IPS-20b (cell line): ENCODE measurements around the gene NUP210.

ENCODE experiments used
- H3K27ac ChIP-seq: one replicate; pipeline ENCODE4 v1.5.1; 2013; ENCODE audit warnings: low read length
- H3K27me3 ChIP-seq: 2 replicates; pipeline ENCODE4 v1.6.1; 2013; ENCODE audit warnings: mild to moderate bottlenecking, low read length, inconsistent platforms; ENCODE audit not compliant: insufficient read depth
- H3K36me3 ChIP-seq: 2 replicates; pipeline ENCODE4 v1.6.1; 2013; ENCODE audit warnings: low read depth, mild to moderate bottlenecking, inconsistent platforms, low read length, moderate library complexity; ENCODE audit not compliant: insufficient read depth
- H3K4me1 ChIP-seq: 2 replicates; pipeline ENCODE4 v1.6.1; 2013; ENCODE audit warnings: mild to moderate bottlenecking, control low read depth, inconsistent platforms, low read length, moderate library complexity; ENCODE audit not compliant: insufficient read depth
- H3K4me3 ChIP-seq: 2 replicates; pipeline ENCODE4 v1.5.1; 2013; ENCODE audit warnings: mild to moderate bottlenecking, low read length, inconsistent platforms
- H3K9ac ChIP-seq: 2 replicates; pipeline ENCODE4 v1.6.1; 2013; ENCODE audit warnings: low read depth, mild to moderate bottlenecking, inconsistent platforms, low read length, moderate library complexity
- H3K9me3 ChIP-seq: 2 replicates; pipeline ENCODE4 v1.6.1; 2013; ENCODE audit warnings: mild to moderate bottlenecking, low read depth, low read length, inconsistent platforms; ENCODE audit not compliant: insufficient read depth

Gene NUP210

GRCh38 chr3:13353506-13353905 is 66.6 kb downstream of the NUP210 start:
- Histone ChIP-seq H3K4me1 (peaks cover 16% of the 10 kb centered on the region; the same call in 1 of the 2 replicates), H3K36me3 (peaks cover 80% of the 10 kb centered on the region), H3K9ac (no peak overlapping the region), H3K9me3 (no peaks in the 10 kb centered on the region), H3K4me3 (no peak overlapping the region), H3K27ac (no peak overlapping the region), H3K27me3 (no peaks in the 10 kb centered on the region)

GRCh38 chr3:13352621-13353131 is 67.4 kb downstream of the NUP210 start:
- Histone ChIP-seq H3K36me3 (peaks cover 71% of the 10 kb centered on the region), H3K4me3 (no peak overlapping the region), H3K4me1 (peaks cover 24% of the 10 kb centered on the region; the same call in 1 of the 2 replicates), H3K9me3 (no peaks in the 10 kb centered on the region), H3K27me3 (no peaks in the 10 kb centered on the region), H3K27ac (no peak overlapping the region), H3K9ac (no peak overlapping the region)

DNA sequence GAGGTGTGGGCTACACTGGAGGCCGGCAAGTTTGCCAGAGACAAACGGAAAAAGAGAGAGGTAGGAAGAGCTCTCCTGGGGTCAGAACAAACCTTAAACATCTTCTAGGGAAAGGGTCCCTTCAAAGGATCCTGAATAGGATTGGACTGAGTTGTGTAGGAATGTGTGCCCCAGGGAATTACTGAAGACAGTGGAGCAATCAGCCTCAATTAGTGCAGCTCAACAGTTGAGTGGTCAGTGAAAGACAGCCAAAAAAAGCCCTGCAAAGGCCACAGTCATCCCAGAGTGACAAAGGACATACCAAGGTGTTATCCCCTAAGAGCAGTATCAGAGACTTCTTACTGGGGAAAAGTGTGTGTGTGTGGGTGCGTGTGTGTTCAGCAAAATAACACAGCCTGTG is 70.3 kb downstream of the NUP210 start:
- peaks cover 46% of the 10 kb centered on the region for H3K36me3 ChIP-seq
- no peaks in the 10 kb centered on the region for H3K27me3 ChIP-seq
- H3K9me3 ChIP-seq: no peaks in the 10 kb centered on the region
- peak overlapping the region; percentile 73; the same call in 1 of the 2 replicates for H3K9ac ChIP-seq
- peak overlapping the region; percentile 9 for H3K27ac ChIP-seq
- H3K4me3 ChIP-seq: no peak overlapping the region
- H3K4me1 ChIP-seq: peaks cover 42% of the 10 kb centered on the region

DNA sequence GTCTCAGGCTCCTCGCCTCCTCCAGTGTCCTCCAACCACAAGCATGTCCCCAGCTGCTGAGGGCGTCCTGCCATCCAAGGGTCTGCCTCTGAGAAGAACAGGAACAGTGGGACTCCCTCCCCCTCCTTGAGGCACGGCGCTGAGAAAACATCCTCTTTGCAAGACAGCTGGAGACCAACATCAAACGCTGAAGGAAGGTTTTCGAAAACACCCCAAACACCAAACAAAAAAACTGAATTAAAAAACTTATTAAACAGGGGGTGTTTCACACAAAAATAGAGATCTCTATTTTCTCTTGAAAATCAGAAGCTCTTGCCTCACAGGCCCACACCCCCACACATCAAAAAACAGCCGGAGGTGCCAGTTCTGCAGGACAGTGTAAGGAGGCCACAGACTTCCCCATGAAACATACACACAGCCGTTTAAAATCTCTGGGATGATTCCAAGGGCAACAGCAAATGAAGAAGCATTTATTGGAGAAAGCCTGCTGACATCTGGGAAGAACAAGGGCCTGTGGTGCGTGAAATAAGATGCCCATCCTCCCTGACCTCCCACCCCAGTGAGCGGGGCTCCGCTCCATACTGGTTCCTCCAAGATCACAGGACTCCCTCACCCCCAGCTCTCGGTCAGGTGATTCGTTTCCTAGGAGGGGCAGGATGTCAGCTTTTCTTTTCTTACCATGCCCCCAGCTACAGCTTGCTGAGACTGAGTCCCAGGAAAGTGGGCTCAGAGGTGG is 71.3 kb downstream of the NUP210 start:
- Histone ChIP-seq H3K4me3 (peak overlapping the region; percentile 36), H3K36me3 (peaks cover 38% of the 10 kb centered on the region), H3K27me3 (no peaks in the 10 kb centered on the region), H3K27ac (peak overlapping the region; percentile 52), H3K9ac (peak overlapping the region; percentile 73; the same call in 1 of the 2 replicates), H3K9me3 (no peaks in the 10 kb centered on the region), H3K4me1 (peaks cover 42% of the 10 kb centered on the region)

DNA sequence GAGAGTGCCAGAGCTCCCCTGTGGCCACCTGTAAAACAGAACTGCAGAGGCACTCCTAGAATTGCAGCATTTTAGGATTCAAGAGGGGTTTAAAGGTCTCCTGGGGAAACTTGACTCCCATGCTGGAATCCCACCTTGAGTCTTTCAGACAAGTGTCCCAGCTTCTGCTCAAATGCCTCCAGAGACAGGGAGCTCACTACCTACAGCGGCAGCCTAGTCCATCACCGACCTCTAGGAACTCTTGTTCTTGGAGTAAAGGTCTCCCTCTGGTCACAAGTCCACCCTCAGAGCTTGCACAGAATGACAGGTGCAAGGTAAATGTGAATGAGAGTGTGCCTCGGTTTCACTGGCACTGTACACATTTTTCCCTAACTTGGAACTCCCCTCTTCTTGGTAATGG is 72.0 kb downstream of the NUP210 start:
- Histone ChIP-seq H3K4me3 (peak overlapping the region; percentile 36), H3K4me1 (peaks cover 42% of the 10 kb centered on the region), H3K27ac (peak overlapping the region; percentile 52), H3K36me3 (peaks cover 30% of the 10 kb centered on the region), H3K9me3 (no peaks in the 10 kb centered on the region), H3K27me3 (no peaks in the 10 kb centered on the region), H3K9ac (peak overlapping the region; percentile 73; the same call in 1 of the 2 replicates)

DNA sequence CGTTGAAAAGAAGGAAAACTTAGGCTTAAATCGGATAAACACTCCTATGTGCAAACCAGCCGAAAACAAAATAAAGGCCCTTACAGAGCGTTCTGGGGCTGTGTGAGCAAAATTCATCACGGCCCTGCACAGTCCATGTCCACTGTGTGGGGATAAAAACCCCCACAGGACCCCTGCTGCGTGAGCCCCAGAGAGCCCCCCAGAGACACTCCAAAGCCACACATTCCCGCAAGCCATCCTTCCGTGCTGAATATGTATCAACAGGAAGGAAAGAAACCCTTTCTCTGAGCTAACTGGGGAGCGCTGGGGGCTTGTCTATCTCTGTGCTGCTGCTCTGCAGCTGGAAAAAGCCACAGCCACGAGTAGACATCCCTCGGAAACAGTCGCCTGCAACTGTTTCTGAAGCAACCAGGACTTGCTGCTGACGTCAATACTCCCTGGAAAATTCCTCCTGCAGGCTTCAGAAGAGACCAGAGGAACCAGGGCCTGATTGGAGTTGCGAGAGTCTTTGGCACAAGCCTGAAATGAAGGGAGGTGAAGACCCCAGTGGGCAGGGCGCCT is 72.7 kb downstream of the NUP210 start:
- no peaks in the 10 kb centered on the region for H3K27me3 ChIP-seq
- peaks cover 42% of the 10 kb centered on the region for H3K4me1 ChIP-seq
- peaks cover 29% of the 10 kb centered on the region for H3K36me3 ChIP-seq
- H3K27ac ChIP-seq: peak overlapping the region; percentile 52
- peak overlapping the region; percentile 36; the same call in 1 of the 2 replicates for H3K4me3 ChIP-seq
- no peaks in the 10 kb centered on the region for H3K9me3 ChIP-seq
- peak overlapping the region; percentile 73; the same call in 1 of the 2 replicates for H3K9ac ChIP-seq

- no peaks in the 10 kb centered on the region for H3K27me3 ChIP-seq
- H3K9me3 ChIP-seq: no peaks in the 10 kb centered on the region
- peaks cover 42% of the 10 kb centered on the region for H3K4me1 ChIP-seq
- H3K4me3 ChIP-seq: peak overlapping the region; percentile 36; the same call in 1 of the 2 replicates
- peak overlapping the region; percentile 52 for H3K27ac ChIP-seq
- H3K9ac ChIP-seq: peak overlapping the region; percentile 73
- peaks cover 29% of the 10 kb centered on the region for H3K36me3 ChIP-seq
These were observed 73.4 kb downstream of the NUP210 start for GRCh38 chr3:13346481-13347389.

DNA sequence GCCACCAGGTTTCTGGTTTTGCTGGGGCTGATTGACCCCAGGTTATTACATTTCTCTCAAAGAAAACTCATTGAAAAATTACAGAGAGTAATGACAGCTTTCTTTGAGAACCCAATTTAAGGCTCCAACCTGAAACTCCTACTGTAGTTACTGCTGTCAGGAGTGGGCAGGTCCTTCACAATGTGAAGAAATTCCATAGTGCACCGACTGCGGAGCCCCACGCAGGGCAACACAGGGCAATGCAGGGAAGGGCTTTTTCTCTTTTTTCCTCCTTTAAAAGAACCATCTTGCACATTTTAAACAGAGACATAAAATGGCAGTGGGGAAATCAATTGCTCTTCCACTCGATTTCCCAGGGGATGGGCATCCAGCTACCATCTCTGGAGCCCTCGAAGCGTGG is 74.3 kb downstream of the NUP210 start:
- Histone ChIP-seq H3K4me1 (peaks cover 42% of the 10 kb centered on the region), H3K9me3 (no peaks in the 10 kb centered on the region), H3K27ac (no peak overlapping the region)

GRCh38 chr3:13345284-13345683 is 74.8 kb downstream of the NUP210 start:
- Histone ChIP-seq H3K36me3 (peaks cover 36% of the 10 kb centered on the region), H3K9ac (no peak overlapping the region)

More for the DNA sequence above, 74.3 kb downstream of the NUP210 start:
- Histone ChIP-seq H3K4me3 (no peak overlapping the region), H3K9ac (no peak overlapping the region), H3K27me3 (no peaks in the 10 kb centered on the region), H3K36me3 (peaks cover 31% of the 10 kb centered on the region)

GRCh38 chr3:13344663-13345062 is 75.5 kb downstream of the NUP210 start:
- H3K9me3 ChIP-seq: no peaks in the 10 kb centered on the region
- H3K4me3 ChIP-seq: no peak overlapping the region
- no peak overlapping the region for H3K9ac ChIP-seq
- no peaks in the 10 kb centered on the region for H3K27me3 ChIP-seq
- H3K36me3 ChIP-seq: peaks cover 36% of the 10 kb centered on the region
- H3K4me1 ChIP-seq: peaks cover 37% of the 10 kb centered on the region
- no peak overlapping the region for H3K27ac ChIP-seq

More at GRCh38 chr3:13345284-13345683, 74.8 kb downstream of the NUP210 start:
- H3K4me1 ChIP-seq: peaks cover 42% of the 10 kb centered on the region
- H3K9me3 ChIP-seq: no peaks in the 10 kb centered on the region
- H3K27ac ChIP-seq: no peak overlapping the region
- H3K27me3 ChIP-seq: no peaks in the 10 kb centered on the region
- no peak overlapping the region for H3K4me3 ChIP-seq

GRCh38 chr3:13343601-13344000 is 76.5 kb downstream of the NUP210 start:
- Histone ChIP-seq H3K4me1 (peaks cover 26% of the 10 kb centered on the region), H3K27ac (no peak overlapping the region), H3K9ac (no peak overlapping the region), H3K36me3 (peaks cover 44% of the 10 kb centered on the region), H3K27me3 (no peaks in the 10 kb centered on the region), H3K4me3 (no peak overlapping the region), H3K9me3 (no peaks in the 10 kb centered on the region)
